GM19043 (cell line): ENCODE results near the gene TSPAN17.
"Not testable (repeated sequence)": the region's sequence is repeated elsewhere in the genome, so short reads cannot be mapped to it uniquely, and the experiment has no call there.

Experiments used
- ATAC-seq: cut with Tn5 transposase; IDR thresholded peaks from one replicate; pipeline ENCODE4 v1.9.1; 2021; ENCODE audit warnings: low read depth; ENCODE audit not compliant: unreplicated experiment

TSPAN17 gene

GRCh38 chr5:176676361-176676824 lies 29.1 kb downstream of the TSPAN17 start:
- peak; percentile 82 for ATAC-seq

- no peak for ATAC-seq
These were observed 30.1 kb downstream of the TSPAN17 start for GRCh38 chr5:176677209-176677939.

DNA sequence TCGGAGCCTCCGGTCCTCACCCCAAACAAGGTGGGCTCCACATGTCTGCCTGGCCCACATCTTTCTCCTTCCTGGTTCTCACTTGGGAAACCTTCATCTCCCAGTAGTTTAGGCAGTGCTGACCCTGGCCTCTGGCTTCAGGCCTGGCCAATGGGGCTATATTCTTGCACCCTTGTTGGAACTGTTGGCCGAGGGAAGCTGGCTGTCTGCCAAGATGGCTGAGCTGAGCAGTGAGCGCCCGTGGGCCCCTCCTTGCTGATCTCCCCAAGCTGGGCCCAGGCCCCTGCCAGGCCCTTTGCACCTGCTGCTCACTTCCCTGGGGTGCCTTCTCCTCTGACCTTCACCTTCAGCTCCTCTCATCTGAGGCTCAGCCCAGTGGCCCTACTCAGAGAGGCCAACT lies 31.3 kb downstream of the TSPAN17 start:
- ATAC-seq, result no peak

GRCh38 chr5:176679365-176680225 lies 32.3 kb downstream of the TSPAN17 start:
- ATAC-seq, result no peak

GRCh38 chr5:176680226-176680563 lies 32.9 kb downstream of the TSPAN17 start:
- ATAC-seq, result no peak

- ATAC-seq, result no peak
These were observed 34.8 kb downstream of the TSPAN17 start for GRCh38 chr5:176682016-176682531.

GRCh38 chr5:176685010-176685409 lies 37.7 kb downstream of the TSPAN17 start:
- ATAC-seq, result no peak

- ATAC-seq, result no peak
These were observed 40.0 kb downstream of the TSPAN17 start for GRCh38 chr5:176687247-176687646.

- ATAC-seq, result no peak
These were observed 40.6 kb downstream of the TSPAN17 start for GRCh38 chr5:176687881-176688280.

- ATAC-seq, result no peak
These were observed 43.6 kb downstream of the TSPAN17 start for GRCh38 chr5:176690911-176691310.

DNA sequence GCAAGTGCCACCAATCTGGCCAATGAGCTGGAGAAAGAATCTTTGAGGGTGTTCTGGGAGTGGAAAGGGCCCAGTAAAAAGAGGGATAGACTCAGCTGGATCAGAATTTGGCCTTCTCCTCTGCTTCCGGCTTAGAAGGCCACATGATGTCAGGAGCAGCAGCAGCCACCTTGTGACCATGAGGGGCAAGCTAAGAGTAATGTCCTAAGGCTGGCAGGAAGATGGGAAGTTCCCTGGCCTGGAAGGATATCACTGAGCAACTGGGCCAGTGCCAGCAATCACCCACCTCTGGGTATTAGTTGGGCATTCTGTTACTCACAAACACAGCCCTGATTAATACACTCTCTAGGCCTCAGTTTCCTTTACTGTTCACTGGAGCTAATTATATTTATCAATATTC lies 44.2 kb downstream of the TSPAN17 start:
- ATAC-seq, result no peak

DNA sequence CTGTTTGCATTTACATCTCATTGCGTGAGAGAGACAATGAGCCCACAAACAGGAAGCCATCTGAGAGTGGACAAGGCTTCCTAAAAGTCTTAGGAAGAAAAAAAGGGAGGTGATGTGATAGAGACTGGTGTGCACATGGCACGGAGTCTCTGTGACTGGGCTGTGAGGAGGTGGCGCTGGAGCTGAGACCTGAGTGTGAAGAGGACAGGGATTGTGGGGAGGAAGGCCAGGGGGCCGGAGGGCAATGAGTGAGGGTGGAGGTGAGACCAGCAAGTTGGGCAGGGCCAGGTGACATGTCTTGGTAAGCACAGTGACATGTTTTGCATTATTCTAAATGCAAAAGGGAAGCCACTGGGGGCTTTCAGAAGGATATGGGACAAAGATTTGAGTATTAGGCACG lies 45.0 kb downstream of the TSPAN17 start:
- no peak for ATAC-seq

DNA sequence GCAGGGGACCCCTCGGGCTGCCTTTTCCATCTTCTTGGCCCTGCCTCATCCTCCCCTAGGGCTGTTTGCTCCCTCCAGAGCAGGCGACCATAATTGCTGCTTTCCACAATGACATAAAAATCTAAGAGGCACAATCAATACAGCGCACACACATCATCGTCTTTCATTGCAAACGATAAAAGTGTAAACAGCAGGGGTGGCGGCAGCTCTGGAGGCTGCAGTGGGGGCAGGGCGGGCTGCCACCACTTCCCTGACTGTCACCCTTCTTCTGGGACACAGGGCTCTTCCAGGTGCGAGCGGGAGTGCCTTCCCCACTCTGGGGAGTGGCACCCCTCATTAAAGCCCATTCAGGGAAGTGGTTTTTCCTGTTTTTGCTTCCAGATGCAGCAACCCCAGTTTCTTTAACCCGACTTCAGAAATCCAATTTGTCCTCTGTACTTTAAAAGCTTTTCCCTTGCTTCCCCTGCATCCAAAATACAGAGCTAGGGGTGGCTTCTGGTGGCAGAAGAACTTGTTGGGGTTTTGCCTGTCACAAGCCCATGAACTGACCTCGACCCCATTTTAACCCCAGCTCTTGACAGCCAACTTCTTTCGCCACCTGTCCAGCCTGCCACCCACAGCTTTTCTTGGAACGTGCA lies 45.7 kb downstream of the TSPAN17 start:
- ATAC-seq, result no peak

GRCh38 chr5:176693477-176693851 lies 46.2 kb downstream of the TSPAN17 start:
- ATAC-seq, result no peak

DNA sequence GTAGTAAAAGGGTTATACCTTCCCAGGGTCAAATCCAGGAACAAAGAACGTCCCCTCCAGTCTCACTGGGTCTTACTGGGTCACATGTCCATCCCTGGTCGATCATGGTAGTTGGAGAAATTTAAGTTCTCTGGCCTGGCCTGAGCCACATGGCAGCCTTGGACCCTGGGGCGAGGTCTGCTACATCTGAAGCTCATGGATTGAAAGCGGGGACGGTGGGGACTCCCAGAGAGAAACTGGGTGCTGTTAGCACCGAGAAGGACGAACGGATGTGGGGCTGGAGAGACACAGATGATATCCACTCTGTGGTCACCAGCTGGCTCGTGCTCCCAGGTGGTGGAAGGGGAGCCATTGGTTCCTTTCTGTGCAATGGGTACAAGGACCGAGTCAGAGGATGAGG lies 46.9 kb downstream of the TSPAN17 start:
- ATAC-seq, result no peak

- ATAC-seq, result no peak
These were observed 47.3 kb downstream of the TSPAN17 start for GRCh38 chr5:176694631-176695030.

- no peak for ATAC-seq
These were observed 47.8 kb downstream of the TSPAN17 start for GRCh38 chr5:176695073-176695472.

DNA sequence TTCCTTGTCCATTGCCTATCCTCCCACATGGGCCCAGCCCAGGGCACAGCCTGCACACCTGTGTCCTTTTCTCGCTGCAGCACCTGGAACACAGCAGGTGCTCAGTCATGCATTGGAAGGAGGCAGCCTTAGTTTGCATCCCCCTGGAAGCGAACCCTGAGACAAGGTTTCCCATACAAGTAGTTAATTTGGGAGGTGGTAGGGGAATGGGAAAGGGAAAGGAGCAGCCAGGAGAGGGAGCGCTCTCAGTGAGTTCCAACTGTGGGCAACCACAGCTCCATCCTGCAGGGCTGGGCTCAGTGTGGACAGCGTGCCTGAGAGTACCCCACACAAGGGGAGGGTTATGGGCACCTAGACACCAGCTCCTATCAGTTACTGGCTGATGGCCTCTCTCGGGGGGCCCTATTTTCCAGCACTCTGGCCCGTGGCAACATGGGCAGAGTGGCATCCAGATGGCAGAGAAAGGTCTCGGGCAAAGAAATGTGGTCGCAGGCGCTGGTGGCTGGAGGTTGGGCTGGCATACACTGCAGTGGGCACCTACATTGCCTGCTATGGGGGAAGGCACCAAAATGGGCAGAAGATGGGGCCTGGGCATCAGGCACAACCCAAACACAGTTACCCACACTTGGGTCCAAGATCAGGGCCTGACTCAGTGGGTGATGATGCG lies 50.1 kb downstream of the TSPAN17 start:
- ATAC-seq, result no peak

DNA sequence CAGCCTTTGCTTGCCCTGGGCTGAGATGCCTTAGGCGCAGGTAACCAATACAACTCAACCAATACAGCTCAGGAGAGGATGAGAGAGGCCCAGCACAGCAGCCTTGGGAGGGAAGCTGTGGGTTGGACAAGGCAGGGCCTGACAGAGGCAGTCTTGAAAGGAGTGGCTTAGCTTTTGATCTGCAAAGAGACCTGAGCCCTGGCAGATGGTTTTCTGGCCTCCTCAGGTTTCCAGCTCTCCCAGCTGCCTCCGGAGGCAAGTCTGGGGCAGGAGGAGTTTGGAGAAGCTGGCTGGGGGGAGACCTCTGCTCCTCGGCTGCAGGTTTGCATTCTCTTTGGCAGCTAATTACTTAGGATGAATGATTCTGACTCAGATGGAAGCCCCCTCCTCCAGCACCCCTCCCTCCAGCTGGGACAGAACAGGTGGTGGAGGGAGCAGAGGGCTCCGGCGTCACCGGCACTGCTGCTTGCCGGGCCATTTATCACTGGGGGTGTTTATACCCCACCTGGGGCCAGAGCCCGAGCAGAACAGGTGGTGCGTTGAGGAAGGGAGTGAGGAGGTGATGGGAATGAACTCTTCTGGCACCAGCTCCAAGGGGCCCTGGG lies 50.8 kb downstream of the TSPAN17 start:
- no peak for ATAC-seq

DNA sequence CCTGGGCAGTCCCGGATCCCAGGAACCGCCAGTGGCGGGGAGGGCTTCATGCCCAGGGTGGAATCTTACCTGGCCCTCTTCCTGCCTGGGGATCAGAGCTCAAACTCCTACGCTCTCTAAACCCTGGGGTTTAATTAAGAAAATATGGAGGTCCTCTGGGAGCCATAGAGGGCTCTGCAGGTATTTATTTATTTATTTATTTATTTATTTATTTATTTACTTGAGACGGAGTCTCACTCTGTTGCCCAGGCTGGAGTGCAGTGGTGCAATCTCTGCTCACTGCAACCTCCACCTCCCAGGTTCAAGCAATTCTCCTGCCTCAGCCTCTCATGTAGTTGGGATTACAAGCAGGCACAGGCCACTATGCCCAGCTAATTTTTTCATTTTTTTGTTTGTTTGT lies 52.2 kb downstream of the TSPAN17 start:
- ATAC-seq, result not testable (repeated sequence)
